Measurements from ENCODE around the gene EN2.

Gene EN2

GRCh38 chr7:155509725-155510551, 52.0 kb downstream of the EN2 start:
- Histone ChIP-seq H3K4me3 (ENCODE audit: low read depth in 1 of 2, low read length in 2 of 2) (peak overlapping the region; percentile 16 to 41), H3K27me3 (ENCODE audit: control insufficient read depth in 1 of 2, insufficient read depth in 2 of 2, low read length in 2 of 2) (peaks cover 80 to 85% of the 10 kb centered on the region in 2 donors), H3K9me3 (ENCODE audit: control insufficient read depth in 1 of 2, low read length in 2 of 2) (no peaks in the 10 kb centered on the region), H3K9ac (ENCODE audit: low read depth in 1 of 2, low read length in 2 of 2) (no peak overlapping the region), H3K27ac (ENCODE audit: low read depth, low read length) (no peak overlapping the region), H3K36me3 (ENCODE audit: control insufficient read depth in 1 of 2, insufficient read depth in 2 of 2, low read length in 2 of 2) (no peaks in the 10 kb centered on the region), H3K4me1 (ENCODE audit: control insufficient read depth in 1 of 2, insufficient read depth in 2 of 2, low read length in 2 of 2) (peaks cover 4 to 6% of the 10 kb centered on the region in 2 donors)

- Histone ChIP-seq H3K36me3 (ENCODE audit: control insufficient read depth in 1 of 2, insufficient read depth in 2 of 2, low read length in 2 of 2) (no peaks in the 10 kb centered on the region), H3K9me3 (ENCODE audit: control insufficient read depth in 1 of 2, low read length in 2 of 2) (no peaks in the 10 kb centered on the region), H3K4me3 (ENCODE audit: low read depth in 1 of 2, low read length in 2 of 2) (no peak overlapping the region), H3K27me3 (ENCODE audit: control insufficient read depth in 1 of 2, insufficient read depth in 2 of 2, low read length in 2 of 2) (peaks cover 76 to 77% of the 10 kb centered on the region in 2 donors), H3K9ac (ENCODE audit: low read depth in 1 of 2, low read length in 2 of 2) (no peak overlapping the region), H3K27ac (ENCODE audit: low read depth, low read length) (no peak overlapping the region), H3K4me1 (ENCODE audit: control insufficient read depth in 1 of 2, insufficient read depth in 2 of 2, low read length in 2 of 2) (peaks cover 4 to 6% of the 10 kb centered on the region in 2 donors)
Measured at GRCh38 chr7:155510975-155511701, 53.2 kb downstream of the EN2 start.

GRCh38 chr7:155511702-155511996, 53.7 kb downstream of the EN2 start:
- Histone ChIP-seq H3K27ac (ENCODE audit: low read depth, low read length) (no peak overlapping the region), H3K9me3 (ENCODE audit: control insufficient read depth in 1 of 2, low read length in 2 of 2) (no peaks in the 10 kb centered on the region), H3K4me3 (ENCODE audit: low read depth in 1 of 2, low read length in 2 of 2) (no peak overlapping the region), H3K36me3 (ENCODE audit: control insufficient read depth in 1 of 2, insufficient read depth in 2 of 2, low read length in 2 of 2) (no peaks in the 10 kb centered on the region), H3K27me3 (ENCODE audit: control insufficient read depth in 1 of 2, insufficient read depth in 2 of 2, low read length in 2 of 2) (peaks cover 73 to 74% of the 10 kb centered on the region in 2 donors), H3K9ac (ENCODE audit: low read depth in 1 of 2, low read length in 2 of 2) (no peak overlapping the region), H3K4me1 (ENCODE audit: control insufficient read depth in 1 of 2, insufficient read depth in 2 of 2, low read length in 2 of 2) (peaks cover 3 to 6% of the 10 kb centered on the region in 2 donors)

GRCh38 chr7:155512246-155512887, 54.4 kb downstream of the EN2 start:
- no peak overlapping the region for H3K9ac ChIP-seq (ENCODE audit: low read depth in 1 of 2, low read length in 2 of 2)
- peaks cover 0 to 6% of the 10 kb centered on the region in 2 donors for H3K4me1 ChIP-seq (ENCODE audit: control insufficient read depth in 1 of 2, insufficient read depth in 2 of 2, low read length in 2 of 2)
- H3K36me3 ChIP-seq (ENCODE audit: control insufficient read depth in 1 of 2, insufficient read depth in 2 of 2, low read length in 2 of 2): no peaks in the 10 kb centered on the region
- peaks cover 66 to 70% of the 10 kb centered on the region in 2 donors for H3K27me3 ChIP-seq (ENCODE audit: control insufficient read depth in 1 of 2, insufficient read depth in 2 of 2, low read length in 2 of 2)
- H3K4me3 ChIP-seq (ENCODE audit: low read depth in 1 of 2, low read length in 2 of 2): no peak overlapping the region
- no peaks in the 10 kb centered on the region for H3K9me3 ChIP-seq (ENCODE audit: control insufficient read depth in 1 of 2, low read length in 2 of 2)
- no peak overlapping the region for H3K27ac ChIP-seq (ENCODE audit: low read depth, low read length)

GRCh38 chr7:155513543-155514285, 55.8 kb downstream of the EN2 start:
- no peaks in the 10 kb centered on the region for H3K9me3 ChIP-seq (ENCODE audit: control insufficient read depth in 1 of 2, low read length in 2 of 2)
- no peak overlapping the region for H3K4me3 ChIP-seq (ENCODE audit: low read depth in 1 of 2, low read length in 2 of 2)
- no peaks in the 10 kb centered on the region for H3K36me3 ChIP-seq (ENCODE audit: control insufficient read depth in 1 of 2, insufficient read depth in 2 of 2, low read length in 2 of 2)
- H3K27ac ChIP-seq (ENCODE audit: low read depth, low read length): no peak overlapping the region
- H3K4me1 ChIP-seq (ENCODE audit: control insufficient read depth in 1 of 2, insufficient read depth in 2 of 2, low read length in 2 of 2): peaks cover 0 to 6% of the 10 kb centered on the region in 2 donors
- H3K9ac ChIP-seq (ENCODE audit: low read depth in 1 of 2, low read length in 2 of 2): no peak overlapping the region
- H3K27me3 ChIP-seq (ENCODE audit: control insufficient read depth in 1 of 2, insufficient read depth in 2 of 2, low read length in 2 of 2): peaks cover 59 to 65% of the 10 kb centered on the region in 2 donors

- Histone ChIP-seq H3K4me1 (ENCODE audit: control insufficient read depth in 1 of 2, insufficient read depth in 2 of 2, low read length in 2 of 2) (peaks cover 0 to 6% of the 10 kb centered on the region in 2 donors), H3K36me3 (ENCODE audit: control insufficient read depth in 1 of 2, insufficient read depth in 2 of 2, low read length in 2 of 2) (no peaks in the 10 kb centered on the region), H3K27ac (ENCODE audit: low read depth, low read length) (no peak overlapping the region), H3K9ac (ENCODE audit: low read depth in 1 of 2, low read length in 2 of 2) (no peak overlapping the region), H3K27me3 (ENCODE audit: control insufficient read depth in 1 of 2, insufficient read depth in 2 of 2, low read length in 2 of 2) (peaks cover 58 to 62% of the 10 kb centered on the region in 2 donors), H3K9me3 (ENCODE audit: control insufficient read depth in 1 of 2, low read length in 2 of 2) (no peaks in the 10 kb centered on the region), H3K4me3 (ENCODE audit: low read depth in 1 of 2, low read length in 2 of 2) (no peak overlapping the region)
Measured at GRCh38 chr7:155514296-155514695, 56.4 kb downstream of the EN2 start.
